Left forelimb (tissue), 1 donor: ENCODE data around the gene APBA2.

Experiments
- DNase-seq: peaks from one replicate; pipeline ENCODE4 v3.0.0-alpha.2; 2018; ENCODE audit warnings: low spot score

The APBA2 gene

DNA sequence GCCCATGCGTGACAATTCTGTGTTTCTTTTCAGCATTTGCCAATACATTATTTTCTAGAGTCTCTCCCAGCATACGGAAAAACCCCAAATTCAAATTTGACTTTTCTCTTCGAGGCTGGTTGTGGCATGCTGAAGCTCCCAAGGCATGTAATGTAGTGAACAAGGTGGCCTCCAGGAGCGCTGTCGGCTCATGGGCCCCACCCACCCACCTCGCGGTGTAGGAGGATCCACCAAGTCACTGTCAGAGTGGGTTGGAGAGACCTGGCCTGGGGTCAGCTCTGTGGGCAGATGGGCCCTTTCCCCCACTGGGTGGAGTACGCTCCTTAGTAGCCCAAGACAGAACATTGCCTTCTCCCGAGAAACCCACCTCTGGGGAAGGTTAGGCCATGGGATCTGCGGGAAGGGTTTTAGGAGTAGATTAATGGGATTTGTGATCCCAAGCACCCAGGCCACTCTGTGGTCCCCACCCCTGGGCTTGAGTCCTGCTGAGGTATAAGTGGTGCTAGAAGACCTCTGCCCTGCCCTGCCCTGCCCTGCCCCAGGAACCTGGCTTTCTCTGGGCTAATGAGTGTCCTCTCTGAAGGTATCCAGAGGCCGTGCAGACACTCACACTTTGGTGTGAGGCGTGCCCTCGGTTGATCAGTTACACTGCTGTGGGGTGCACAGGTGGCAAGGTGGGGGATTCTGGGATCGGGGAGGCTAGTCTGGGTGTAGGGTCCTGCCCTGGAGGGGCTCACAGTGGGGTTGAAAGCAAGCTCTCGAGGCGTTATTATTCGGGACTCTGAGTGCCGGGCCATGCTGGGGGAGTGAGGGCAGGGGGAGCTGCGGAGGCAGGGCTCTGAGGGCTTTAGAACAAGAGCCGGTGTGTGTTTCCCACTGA is 97.9 kb downstream of the APBA2 start:
- no peak for DNase-seq

DNA sequence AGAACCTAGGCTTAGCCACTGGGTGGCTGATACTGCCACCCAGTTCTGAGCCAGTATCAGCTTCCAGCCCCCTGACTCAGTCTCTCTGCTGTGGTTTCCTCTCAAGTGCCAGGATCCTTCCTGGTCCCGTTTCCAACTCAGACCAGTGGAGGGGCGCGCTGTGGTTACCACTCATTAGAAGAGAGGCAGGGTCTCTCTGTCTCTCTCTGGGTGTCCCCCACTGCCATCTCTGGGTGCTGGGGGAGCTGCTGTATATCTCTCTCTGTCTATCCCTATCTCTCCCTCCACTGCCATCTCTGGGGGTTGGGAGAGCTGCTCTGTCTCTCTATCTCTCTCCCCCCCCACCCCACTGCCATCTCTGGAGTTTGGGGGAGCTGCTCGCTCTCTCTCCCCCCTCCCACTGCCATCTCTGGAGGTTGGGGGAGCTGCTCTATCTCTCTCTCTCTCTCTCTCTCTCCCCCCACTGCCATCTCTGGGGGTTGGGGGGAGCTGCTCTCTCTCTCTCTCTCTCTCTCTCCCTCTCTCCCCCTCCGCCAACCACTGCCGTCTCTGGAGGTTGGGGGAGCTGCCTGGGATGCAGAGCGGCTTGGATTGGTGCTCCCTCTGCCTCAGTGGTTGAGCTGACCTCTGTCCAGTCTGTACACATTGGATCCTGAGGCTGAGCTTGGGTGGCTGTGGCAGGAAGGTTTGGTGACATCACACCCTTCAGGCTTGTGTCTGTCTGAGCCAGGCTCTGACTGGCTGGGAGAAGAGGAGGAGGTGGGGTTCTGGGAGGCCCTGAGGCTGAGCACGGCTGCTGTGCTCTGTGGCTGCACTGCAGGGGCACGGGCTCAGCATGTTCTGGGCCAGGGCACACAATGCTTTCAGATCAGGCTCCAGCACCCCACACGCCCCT is 98.9 kb downstream of the APBA2 start:
- no peak for DNase-seq

DNA sequence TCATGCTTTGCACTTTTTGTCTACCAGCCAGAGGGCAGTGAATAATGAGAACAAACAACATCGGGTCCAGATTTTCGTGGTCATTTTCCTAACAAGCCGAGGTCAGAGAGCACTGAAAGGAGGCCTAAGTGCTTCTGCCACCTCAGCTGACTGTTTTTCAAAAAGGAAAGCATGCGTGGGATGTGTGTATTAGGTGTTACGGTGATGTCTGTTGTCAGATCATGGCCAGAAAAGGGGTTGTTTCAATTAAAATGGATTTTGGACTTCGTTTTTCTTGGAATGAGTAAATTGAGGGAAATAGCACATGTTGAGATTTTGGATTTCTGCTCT is 99.5 kb downstream of the APBA2 start:
- DNase-seq = no peak

DNA sequence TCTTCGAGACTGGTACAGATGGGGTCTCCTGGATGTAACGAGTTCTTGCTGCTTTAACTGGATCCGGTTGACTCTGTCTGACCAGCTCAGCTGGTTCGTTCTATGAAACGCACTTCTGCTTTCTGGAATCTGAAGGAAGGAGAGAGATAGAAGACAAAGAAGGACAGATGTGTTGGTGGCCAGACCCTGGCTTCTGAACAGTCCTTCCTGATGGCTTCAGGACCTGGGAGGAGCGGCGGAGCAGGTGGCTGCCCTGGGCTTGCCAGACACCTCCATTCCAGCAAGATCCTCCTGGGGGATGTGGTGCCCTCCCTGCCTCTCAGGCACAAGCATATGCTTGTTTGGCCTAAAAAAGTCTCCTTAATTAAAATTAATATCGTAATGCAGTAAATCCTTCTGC is 99.9 kb downstream of the APBA2 start:
- no peak for DNase-seq

DNA sequence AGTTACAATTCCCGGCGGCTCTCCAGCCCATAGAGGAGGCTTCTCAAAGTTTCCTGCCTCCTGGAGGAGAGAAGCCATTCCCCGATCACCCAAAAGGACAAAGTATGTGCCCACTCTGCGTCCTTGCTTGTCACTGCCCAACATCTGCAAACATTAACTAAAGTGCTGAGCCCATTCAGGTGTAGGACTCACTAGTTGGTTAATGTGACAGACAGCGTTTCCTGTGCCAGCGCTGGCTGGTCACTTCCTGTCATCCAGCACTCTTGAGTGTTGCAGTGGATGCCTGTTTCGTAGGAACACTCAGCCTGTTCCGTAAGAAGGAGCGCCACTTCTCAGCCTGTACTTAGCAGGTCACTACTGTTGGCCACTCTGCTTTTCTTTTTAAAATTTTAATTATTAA is 100.3 kb downstream of the APBA2 start:
- DNase-seq = no peak

DNA sequence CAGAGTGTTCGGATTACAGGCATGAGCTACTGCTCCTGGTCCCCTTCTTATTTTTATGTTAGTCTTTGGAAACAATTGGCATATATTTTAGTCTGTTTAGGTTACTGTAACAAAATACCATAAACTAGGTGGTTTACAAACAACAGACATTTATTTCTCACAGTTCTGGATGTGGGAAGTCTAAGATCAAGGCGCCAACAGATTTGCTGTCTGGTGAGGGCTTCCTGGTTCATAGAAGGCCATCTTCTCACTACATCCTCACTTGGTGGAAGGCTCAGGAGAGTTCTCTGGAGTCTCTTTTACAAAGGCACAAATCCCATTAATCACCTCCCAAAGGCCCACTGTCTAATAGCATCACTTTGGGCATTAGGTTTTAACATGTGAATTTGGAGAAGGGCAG is 101.0 kb downstream of the APBA2 start:
- no peak for DNase-seq

DNA sequence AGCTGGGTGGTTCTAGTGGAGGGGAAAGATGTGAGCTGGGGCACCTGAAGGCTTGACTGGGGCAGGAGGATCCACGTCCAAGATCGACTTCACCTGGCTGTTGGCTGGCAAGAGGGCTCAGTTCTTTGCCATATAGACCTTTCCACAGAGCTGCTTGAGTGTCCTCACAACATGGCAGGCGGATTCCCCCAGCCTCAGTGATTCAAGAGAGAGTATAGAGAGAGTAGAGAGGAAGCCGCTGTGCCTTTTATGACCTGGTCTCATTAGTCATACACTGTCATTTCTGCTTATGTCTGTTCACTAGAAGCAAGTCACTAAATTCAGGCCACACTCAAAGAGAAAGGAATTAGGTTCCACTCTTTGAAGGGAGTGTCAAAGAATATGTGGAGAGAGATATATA is 101.6 kb downstream of the APBA2 start:
- no peak for DNase-seq

DNA sequence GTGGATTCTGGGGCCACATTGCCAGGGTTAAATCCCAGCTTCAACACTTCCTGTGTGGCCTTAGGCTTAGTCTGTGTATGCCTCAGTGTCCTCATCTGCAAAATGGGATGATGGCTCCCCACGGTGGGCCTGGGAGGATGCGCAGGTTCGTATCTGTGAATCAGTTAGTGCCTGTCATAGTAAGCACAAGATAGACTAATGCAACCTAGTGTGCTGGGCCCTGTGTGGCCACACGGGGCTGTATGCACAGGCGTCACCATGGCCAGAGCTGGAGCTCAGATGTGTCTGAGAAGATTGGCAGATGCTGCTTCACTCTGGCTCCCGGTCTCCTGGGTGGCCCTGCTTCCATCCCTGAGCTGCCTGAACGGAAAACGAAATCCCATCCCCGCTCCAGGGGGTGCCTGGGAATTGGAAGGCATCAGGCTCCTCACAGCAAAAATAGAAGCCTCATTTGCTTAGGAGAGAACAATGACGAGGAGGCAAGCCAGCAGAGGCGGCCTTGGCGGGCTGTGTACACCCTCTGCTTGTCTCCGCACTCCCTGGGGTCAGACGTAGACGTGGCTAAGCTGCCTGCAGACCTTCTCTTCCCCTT is 103.6 kb downstream of the APBA2 start:
- DNase-seq = no peak

DNA sequence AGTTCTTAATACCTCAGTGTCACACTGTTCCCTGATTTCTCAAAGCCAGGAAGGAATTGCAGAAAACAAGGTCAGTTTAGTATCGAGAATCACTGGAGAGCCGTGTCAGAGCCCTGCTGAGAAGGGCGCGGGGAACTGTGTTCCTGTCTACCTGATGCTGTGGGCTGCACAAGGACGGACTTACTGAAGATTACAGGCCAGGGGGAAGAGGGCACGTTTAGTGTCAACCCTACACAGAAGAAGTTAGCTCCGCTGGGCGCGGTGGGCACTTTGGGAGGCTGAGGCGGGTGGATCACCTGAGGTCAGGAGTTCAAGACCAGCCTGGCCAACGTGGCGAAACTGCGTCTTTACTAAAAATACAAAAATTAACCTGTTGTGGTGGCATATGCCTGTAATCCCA is 104.1 kb downstream of the APBA2 start:
- DNase-seq = no peak

DNA sequence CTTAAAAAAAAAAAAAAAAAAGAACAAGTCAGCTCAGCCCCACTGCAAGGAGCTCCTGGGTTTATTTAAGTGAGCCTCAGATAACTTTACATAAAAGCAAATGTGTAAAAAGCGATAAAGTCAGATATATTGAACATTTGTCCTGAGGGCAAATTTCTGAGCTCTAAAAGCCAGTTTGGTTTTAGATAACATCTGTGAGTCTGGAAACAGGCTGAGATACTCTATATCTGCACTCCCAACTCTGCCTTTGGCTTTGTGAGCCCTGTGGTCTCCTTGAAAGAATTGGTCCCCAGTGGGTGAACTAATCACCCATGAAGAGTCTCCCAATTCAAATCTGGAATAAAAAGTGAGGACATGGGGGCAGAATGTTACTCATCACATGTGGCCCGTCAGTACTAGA is 104.6 kb downstream of the APBA2 start:
- DNase-seq = no peak

DNA sequence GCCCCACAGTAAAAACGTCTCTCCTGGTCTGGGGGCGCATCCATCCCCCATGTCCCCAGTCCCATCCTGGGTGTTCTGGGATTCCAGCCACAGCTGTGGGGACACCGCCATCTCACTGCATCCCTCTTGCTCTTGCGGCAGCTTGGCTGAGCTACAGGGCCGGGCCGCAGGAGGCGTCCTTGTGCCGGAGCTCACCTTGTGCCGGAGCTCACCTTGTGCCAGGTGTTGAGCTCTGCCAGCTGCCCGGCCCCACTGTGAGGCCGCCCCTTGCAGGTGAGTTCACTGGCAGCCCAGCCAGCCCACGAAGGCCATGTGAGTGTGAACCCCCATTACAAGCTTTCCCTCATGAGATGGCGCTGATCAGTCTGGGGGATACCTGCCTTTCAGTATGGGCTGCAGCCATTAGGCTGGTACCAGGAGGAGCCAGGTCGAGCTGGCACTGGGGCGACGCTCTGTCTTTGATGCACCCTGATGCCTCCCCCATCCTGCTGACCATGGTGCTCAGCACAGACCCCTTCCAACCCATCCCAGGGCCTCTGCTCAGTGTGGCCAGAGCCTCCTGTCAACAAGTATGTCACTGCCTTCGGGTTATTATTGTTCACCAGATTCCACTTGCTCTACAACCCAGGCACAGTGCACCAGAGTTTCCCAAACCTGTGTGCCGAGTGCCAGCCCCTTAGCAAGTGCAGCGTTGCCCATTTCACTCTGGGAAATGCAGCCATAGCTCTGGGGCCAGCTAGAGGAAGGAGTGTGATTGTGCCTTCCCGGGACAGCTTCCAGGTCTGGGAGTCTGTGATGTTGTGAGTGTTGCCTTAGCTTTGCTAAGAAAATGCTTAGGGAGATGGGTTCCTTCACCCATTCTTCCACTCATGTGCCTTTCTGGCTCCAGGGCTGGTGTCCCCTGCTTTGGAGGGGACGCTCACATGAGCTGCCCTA is 105.7 kb downstream of the APBA2 start:
- no peak for DNase-seq

DNA sequence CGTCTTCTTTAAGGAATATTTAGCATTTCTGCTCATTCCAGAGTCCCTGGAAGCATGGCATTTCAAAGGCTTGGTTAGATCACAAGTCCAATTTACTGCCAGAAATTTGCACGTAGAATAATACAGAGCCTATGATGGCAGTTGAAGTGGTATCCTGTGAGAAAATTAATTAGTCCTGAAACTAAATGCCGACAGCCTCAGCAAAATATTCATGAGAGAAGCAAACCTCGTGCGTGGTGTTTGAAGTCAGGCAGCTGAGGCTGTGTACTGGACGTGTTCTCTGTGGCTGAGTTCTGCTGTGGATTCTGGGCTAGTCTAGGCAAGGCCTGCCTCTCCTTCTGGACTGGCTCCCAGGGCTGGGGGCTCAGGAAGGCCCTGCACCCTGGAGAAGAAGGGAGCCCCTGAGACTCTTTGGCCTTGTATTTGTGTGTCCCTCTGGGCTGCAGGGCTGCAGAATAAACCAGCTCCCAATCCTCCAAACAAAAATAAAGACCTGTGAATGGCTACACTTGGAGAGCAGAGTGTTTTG is 106.6 kb downstream of the APBA2 start:
- DNase-seq = no peak

DNA sequence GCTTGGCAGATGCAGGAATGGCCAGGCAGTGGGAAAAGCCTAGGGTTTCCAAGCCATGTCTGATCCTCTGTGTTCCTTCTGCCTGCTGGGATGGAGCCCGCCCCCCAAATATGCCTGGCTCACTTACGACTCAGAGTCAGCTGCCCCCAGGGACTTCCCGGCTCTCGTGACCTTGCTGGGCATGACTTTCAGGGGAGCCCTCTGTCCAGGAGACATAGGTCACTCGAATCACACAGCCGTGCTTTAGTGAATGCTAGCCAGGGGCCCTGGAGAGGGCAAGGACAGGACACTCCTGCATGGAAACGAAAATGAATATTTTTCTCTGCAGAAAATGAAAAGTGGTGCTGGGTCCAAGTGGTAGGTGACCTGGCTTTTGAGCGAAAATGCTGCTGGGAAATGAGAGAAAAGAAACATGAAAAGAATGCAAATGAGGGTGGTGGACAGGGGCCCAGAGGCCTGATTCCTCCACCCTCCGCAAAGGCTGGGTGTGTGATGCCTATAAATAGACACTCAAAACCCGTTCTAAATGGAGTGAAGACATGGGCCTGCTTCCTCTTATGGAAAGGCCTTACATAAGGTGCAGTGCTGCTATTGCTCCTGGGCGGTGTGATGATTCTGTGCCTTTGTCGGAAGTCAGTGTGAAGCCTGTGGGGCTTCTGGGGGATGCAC is 107.4 kb downstream of the APBA2 start:
- DNase-seq = no peak

DNA sequence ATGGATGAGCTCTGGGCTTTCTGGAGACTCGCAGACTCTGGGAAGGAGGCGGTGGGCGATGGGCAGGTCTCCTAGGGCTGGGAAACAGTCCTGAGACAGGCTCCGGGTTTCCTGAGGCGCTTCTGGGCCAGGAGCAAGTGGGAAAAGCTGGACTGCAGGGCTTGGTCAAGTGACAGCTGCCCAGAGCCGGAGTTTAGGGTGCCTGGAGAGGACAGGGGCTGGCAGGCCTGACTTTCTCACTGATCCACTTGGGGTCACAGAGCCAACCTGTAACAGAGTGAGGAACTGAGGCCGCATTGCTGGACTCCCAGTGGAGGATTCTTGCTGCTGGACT is 107.9 kb downstream of the APBA2 start:
- no peak for DNase-seq

DNA sequence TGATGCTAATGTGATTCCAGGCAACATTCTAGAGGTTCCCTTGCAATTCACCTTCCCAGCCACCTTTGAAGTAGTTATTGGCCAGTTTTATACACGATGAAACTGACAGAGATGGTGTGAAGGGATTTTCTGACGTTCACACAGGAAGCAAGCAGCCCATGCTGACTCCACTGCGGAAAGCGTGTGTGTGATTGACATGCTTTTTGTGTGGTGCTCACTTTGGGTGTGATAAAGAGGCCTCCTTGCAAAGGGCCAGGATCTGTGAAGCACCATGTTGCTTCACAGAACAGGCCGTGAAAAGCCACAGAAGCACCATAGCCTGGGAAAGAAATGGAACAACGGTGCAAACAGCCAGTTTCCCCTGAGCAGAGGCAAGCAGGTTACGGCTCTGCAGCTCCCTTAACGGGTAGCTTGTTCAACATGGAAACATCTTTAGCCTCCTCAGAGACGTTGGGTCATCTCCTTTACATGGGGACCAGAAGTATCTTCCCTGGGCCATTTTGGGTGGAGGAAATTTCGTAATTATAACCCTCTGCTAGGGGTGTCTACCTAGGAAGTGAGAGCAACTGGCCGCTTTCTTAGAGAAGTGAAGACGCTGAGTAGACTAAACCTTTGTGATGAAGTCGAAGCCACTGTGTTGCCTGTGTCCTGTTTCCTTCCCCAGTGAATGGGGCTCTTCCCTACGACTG is 108.5 kb downstream of the APBA2 start:
- no peak for DNase-seq

DNA sequence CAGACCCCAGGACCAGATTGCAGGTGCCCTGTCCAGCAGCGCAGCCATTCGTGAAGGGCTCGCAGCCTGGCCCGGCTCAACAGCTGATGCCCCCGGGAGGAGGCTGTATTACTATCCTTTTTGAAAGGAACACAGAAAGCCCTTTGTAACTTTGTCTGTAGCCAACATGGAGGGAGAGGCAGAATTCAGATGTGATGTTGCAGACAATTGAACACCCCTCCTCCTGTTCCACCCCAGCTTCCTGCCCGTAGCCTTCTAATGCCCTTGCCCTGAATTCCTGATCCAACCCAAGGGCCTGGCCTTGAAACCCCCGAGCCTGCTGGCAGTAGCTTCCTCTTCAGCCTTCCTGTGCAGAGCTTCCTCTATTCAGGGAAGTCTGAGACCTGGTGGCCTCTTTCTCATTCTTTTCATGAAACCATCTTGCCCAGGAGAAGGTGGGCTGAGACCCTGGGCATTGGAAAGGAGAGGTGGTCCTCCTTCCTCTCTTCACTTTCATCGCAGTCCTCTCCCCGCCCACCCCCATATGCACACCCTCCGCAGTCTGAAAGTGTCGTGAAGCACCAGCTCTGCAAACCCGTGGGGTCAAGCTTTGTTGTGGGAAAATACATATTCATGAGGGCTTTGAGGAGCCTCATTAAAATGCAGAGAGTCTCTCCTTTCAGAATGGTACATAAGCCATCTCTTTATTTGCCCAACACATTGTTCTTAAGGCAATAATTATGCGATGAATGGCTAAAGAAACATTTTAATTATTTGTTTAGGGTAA is 109.2 kb downstream of the APBA2 start:
- no peak for DNase-seq

DNA sequence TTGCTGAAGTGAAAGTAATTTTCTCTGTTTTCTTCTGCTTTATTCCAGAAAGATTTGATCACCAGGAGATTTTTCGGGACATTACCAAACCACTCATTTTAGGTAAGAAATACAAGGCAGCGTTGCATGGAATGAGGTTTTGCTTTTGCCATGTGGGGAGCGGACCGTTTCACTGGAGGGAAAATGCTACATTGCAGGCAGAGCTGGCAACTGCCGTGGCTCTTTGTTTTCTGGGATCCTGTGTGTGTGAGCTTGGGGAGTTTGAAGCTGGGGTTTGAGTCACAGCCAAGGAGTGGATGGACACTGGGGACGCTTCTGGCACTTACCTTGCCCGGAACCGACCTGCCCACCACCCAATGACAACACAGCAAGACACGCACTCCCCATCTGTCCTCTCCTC is 109.9 kb downstream of the APBA2 start:
- DNase-seq = no peak

DNA sequence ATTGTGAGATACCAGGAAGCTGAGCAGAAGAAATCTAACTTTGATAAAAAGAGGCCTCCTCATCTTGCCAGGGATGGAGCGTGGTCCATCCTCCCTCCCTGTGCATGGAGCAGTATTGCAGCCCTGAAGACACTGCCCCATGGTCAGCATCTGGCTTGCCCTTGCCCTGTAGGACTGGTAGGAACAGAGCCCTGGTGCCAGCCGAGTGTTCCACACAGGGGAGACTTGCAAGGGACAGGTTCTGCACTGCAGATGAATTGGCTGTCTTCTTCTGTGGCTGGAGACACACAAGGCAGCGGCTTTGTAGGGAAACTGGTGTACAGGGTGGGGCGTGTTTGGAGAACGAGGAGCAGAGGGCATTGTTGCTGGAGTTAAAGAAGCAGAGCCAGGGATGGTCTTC is 110.5 kb downstream of the APBA2 start:
- DNase-seq = no peak

DNA sequence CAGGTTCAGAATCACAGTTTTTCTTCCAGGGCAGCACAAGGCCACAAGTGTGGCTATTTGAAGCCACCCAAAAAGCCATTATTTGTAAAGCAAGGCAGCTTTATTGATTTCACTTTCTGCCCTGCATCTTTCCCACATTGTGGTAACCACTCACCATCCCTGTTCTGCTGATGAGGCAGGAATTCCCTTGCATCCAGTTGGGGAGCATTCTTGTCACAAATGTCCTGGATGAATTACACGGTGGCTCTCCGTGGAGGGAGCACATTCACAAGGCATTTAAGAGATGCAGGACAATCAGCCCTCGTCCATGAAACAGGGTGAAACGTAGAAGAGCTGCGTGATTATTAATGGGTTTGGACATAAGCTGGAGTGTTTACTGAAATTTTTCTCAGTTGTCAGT is 111.2 kb downstream of the APBA2 start:
- DNase-seq = no peak

DNA sequence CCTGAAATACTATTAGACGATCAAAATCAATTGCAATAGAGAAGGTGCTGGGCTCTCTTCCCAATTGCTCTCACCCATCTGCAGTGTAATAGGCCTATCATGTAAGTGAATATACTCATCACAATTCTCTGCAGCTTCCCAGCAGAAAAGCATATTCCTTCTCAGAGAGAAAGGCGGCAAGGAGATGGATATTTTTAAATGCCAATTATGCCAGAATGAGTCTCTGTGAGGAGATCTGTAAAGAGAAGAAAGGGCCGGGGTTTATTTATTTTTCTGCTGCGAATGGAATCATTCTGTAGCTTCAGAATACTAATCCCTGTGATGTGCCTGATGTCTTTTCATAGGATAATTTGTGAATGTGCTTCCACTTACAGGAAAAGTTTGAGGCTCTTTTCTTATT is 112.0 kb downstream of the APBA2 start:
- DNase-seq = no peak
